Right atrium auricular region (tissue), 2 donors: Measurements from ENCODE around the gene DISP3. TPM values are rescaled to one million over a fixed set of nuclear protein-coding genes. Genes with fewer than 3 reads are reported as not detected.

ENCODE experiments used
- DNase-seq: peaks from one replicate; pipeline ENCODE4 v3.0.0-alpha.2; 2019; ENCODE audit warnings: low spot score
- H3K27ac ChIP-seq, 2 donors: fragments of 200-600 bp; sonication (generic); 1 replicate in 1 of 2; 2 replicates in 1 of 2; pipeline ENCODE4 v1.5.1; 2016 to 2019
- H3K27me3 ChIP-seq, 2 donors: fragments of 200-600 bp; sonication (generic); one replicate each; pipeline versions ENCODE4 v1.5.1 to v1.6.0; 2017 to 2019
- H3K36me3 ChIP-seq: fragments of 200-600 bp; sonication (generic); one replicate; pipeline ENCODE4 v1.5.1; 2016
- H3K4me1 ChIP-seq, 2 donors: fragments of 200-600 bp; sonication (generic); one replicate each; pipeline versions ENCODE4 v1.5.1 to v1.6.0; 2017 to 2019
- H3K4me3 ChIP-seq, 2 donors: fragments of 200-600 bp; sonication (generic); 1 replicate in 1 of 2; 2 replicates in 1 of 2; pipeline ENCODE4 v1.5.1; 2017 to 2019; ENCODE audit warnings: mild to moderate bottlenecking in 1 of 2, moderate library complexity in 1 of 2
- H3K9me3 ChIP-seq, 2 donors: fragments of 200-600 bp; sonication (generic); one replicate each; pipeline ENCODE4 v1.5.1; 2019
- total RNA-seq, 2 donors: library from RNA; depleted of rRNA; stranded (reverse); fragments of >200 nt; gene quantifications; one replicate each; pipeline ENCODE4 v1.1.0, GENCODE V29; 2016
- TF ChIP-seq, protein P1 (sequence below), 2 donors: fragments of 200-600 bp; sonication (generic); IDR thresholded peaks; one replicate each; pipeline ENCODE4 v1.5.1; 2019; ENCODE audit warnings: antibody characterized with exemption in 2 of 2

DISP3 gene
- total RNA-seq, 2 donors from 2014 or later, result 0.16 TPM; not detected in 1

DNA sequence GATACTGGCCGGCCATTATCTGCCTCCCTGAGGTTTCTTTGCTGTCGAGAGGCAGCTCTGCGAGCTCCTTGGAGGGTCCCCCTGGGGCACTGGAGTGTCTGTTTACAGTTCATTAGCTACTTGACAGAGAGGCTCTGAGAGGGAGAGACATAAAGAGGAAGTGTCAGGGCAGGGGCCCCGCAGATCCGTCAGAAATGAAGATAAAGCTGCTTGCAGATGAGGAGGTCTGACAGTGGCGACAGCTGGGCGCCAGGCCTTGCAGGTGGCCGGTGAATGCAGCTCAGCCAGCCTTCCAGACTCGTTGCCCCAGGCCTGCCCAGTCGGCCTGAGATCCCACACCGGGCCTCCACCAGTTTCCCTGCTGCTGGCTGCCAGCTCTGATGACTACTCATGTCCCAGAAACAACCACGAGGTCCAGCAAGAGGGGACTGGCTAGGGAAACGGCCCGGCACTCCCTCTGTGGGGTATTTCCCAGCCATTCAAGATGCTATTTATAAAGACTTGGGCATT lies 84.7 kb downstream of the DISP3 start:
- H3K4me1 ChIP-seq, result no peaks in the 10 kb centered on the region
- TF ChIP-seq, protein P1, sequence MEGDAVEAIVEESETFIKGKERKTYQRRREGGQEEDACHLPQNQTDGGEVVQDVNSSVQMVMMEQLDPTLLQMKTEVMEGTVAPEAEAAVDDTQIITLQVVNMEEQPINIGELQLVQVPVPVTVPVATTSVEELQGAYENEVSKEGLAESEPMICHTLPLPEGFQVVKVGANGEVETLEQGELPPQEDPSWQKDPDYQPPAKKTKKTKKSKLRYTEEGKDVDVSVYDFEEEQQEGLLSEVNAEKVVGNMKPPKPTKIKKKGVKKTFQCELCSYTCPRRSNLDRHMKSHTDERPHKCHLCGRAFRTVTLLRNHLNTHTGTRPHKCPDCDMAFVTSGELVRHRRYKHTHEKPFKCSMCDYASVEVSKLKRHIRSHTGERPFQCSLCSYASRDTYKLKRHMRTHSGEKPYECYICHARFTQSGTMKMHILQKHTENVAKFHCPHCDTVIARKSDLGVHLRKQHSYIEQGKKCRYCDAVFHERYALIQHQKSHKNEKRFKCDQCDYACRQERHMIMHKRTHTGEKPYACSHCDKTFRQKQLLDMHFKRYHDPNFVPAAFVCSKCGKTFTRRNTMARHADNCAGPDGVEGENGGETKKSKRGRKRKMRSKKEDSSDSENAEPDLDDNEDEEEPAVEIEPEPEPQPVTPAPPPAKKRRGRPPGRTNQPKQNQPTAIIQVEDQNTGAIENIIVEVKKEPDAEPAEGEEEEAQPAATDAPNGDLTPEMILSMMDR (IDR thresholded peaks at IDR 0.05), result no peak
- H3K27ac ChIP-seq, result no peak overlapping the region
- no peak for DNase-seq
- H3K9me3 ChIP-seq, result no peaks in the 10 kb centered on the region
- H3K36me3 ChIP-seq, result no peaks in the 10 kb centered on the region
- H3K27me3 ChIP-seq, result no peaks in the 10 kb centered on the region
- H3K4me3 ChIP-seq, result no peak overlapping the region

DNA sequence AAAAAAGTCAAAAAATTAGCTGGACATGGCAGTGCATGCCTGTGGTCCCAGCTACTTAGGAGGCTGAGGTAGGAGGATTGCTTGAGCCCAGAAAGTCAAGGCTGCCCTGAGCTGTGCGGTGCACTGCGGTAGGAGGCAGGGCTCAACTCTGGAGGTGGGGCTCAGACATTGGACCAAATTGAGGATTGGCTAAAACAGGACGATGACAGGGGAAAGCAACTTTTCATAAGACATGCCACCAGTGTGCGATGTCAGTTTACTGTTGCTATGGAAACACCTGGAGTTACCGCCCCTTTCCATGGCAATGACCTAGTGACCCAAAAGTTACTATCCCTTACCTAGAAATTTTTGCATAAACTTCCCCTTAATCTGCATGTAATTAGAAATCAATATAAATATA lies 85.3 kb downstream of the DISP3 start:
- TF ChIP-seq, protein P1 (IDR thresholded peaks at IDR 0.05), result no peak
- Histone ChIP-seq H3K27me3 (no peaks in the 10 kb centered on the region), H3K36me3 (no peaks in the 10 kb centered on the region), H3K4me1 (no peaks in the 10 kb centered on the region), H3K4me3 (no peak overlapping the region), H3K9me3 (no peaks in the 10 kb centered on the region), H3K27ac (no peak overlapping the region)
- DNase-seq, result no peak

DNA sequence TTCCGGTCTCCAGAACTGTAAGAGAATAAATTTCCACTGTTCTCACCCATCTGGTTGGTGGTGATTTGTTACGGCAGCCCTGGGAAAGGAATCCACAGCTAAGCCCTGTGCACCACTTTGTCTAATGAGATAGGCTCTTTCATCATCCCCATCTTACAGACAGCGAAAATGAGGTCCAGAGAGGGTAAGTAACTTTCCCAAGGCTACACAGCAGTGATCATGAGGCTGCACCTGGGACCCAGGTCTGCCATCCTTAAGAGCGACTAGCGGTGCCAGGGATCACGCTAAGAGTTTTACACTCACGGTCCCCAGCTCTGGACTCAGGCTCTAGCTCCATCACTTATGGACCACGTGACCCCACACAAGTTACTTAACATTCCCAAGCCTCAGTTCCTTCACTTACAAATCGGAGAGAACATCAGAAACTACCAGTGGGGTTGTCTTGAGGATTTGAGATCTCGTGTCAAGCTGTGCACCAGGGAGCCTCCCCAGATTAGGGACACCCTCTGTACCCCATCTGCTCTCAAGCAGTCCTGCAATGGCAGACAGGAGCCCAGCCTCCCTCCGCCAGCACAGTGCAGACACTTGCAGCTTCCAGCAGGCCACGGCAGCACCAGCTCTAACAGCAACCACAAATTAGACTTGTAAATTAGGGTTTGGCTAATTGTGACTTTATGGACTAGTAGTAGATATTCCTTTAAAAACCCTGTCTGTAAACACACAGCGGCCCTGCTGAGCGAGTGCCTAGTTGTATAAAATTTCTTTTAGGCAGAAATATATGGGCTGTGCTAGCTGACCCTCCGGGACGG lies 87.3 kb downstream of the DISP3 start:
- Histone ChIP-seq H3K27ac (no peak overlapping the region), H3K27me3 (no peaks in the 10 kb centered on the region), H3K9me3 (no peaks in the 10 kb centered on the region), H3K36me3 (no peaks in the 10 kb centered on the region), H3K4me3 (no peak overlapping the region), H3K4me1 (no peaks in the 10 kb centered on the region)
- no peak for DNase-seq
- TF ChIP-seq, protein P1 (IDR thresholded peaks at IDR 0.05), result no peak

DNA sequence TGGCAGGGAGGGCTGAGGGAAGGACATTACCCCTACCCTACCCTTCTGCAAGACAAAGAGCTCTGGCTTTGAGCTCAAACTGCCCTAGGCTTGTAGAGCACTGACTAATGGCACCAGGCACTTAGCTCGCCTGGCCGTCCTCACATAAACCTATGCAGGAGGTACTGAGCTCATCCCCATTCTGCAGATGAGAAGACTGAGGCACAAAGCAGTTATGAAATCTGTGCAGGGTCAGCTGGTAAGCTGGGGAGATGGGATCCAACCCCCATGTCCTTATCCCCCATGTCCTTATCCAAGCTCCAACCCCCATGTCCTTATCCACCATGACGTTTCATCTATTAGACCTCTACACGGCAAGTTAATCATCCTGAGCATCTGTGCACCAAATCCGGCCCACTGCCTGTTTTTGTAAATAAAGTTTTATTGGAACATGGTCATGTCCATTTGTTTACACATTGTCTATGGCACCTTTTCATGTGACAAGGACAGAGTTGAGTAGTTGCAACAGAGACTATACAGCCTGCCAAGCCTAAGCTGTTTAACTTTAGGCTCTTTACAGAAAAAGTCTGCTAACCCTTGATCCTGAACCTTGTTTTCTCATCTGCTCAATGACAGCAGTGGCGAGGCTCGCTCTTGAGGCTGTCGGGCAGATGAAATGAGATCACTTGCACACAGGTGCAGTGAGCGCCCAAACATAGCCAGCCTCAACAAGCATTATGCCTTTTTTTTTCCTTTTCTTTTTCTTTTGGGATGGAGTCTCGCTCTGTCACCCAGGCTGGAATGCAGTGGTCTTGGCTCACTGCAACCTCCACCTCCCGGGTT lies 88.5 kb downstream of the DISP3 start:
- H3K36me3 ChIP-seq, result no peaks in the 10 kb centered on the region
- no peak for DNase-seq
- TF ChIP-seq, protein P1 (IDR thresholded peaks at IDR 0.05), result no peak
- H3K4me3 ChIP-seq, result no peak overlapping the region
- H3K4me1 ChIP-seq, result no peaks in the 10 kb centered on the region
- H3K27ac ChIP-seq, result no peak overlapping the region
- H3K27me3 ChIP-seq, result no peaks in the 10 kb centered on the region
- H3K9me3 ChIP-seq, result no peaks in the 10 kb centered on the region

DNA sequence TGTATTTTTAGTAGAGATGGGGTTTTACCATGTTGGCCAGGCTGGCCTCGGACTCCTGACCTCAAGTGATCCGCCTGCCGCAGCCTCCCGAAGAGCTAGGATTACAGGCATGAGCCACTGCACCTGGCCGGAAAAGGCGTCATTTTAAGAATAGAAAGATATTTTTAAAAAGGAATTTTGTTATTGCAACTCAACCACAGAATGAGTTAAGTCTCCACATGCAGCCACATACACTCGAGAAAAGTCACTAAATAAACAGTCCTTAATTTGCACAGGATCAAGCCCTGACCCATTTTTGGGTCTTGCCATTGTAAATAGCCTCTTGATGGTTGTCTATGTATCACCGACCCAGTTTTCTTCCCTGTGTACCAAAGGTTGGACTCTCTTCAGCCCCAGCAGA lies 89.7 kb downstream of the DISP3 start:
- Histone ChIP-seq H3K9me3 (no peaks in the 10 kb centered on the region), H3K27me3 (no peaks in the 10 kb centered on the region), H3K36me3 (no peaks in the 10 kb centered on the region), H3K4me3 (no peak overlapping the region), H3K4me1 (no peaks in the 10 kb centered on the region), H3K27ac (no peak overlapping the region)
- TF ChIP-seq, protein P1 (IDR thresholded peaks at IDR 0.05), result no peak
- DNase-seq, result no peak
